GM12878 (cell line): ENCODE data around the gene LRRC52. TPM values are rescaled to one million over a fixed set of nuclear protein-coding genes. Genes with fewer than 3 reads are reported as not detected.

Source experiments
- ATAC-seq: fragments of 200-7000 bp; cut with Tn5 transposase; 3 replicates; pipeline ENCODE4 v1.9.1; 2020; ENCODE audit warnings: mild to moderate bottlenecking, moderate library complexity
- BruUV-seq: library from RNA; stranded (reverse); fragments of 400-500 nt; replicated peaks from 2 replicates; lab custom pipeline; 2021; lab: Mats Ljungman, UMichigan
- CTCF ChIA-PET: fragments of 300-600 bp; sonication (Branson Sonifier 250); formaldehyde crosslinking; extraction: SDS; loops from one replicate; lab custom pipeline; 2021; ENCODE audit warnings: inconsistent platforms; lab: Yijun Ruan, JAX
- POLR2A ChIA-PET: fragments of 350-600 bp; formaldehyde crosslinking; extraction: SDS; loops from one replicate; lab custom pipeline; 2021; ENCODE audit warnings: inconsistent platforms; lab: Charles Lee
- RAD21 ChIA-PET: fragments of 300-600 bp; sonication (Branson Sonifier 250); formaldehyde crosslinking; loops from one replicate; lab custom pipeline; 2023; ENCODE audit warnings: antibody characterized with exemption; ENCODE audit not compliant: unreplicated experiment; lab: Charles Lee
- SMC1A ChIA-PET: fragments of 300-600 bp; sonication (Branson Sonifier 250); formaldehyde crosslinking; loops from one replicate; lab custom pipeline; 2023; ENCODE audit not compliant: unreplicated experiment, uncharacterized antibody; lab: Charles Lee
- DNase-seq: peaks from one replicate; pipeline ENCODE4 v3.0.0-alpha.2; 2011; ENCODE audit warnings: low read depth, low spot score
- FAIRE-seq: peaks from 3 replicates; lab custom pipeline; 2011; peaks lifted over from hg19 to GRCh38; lab: Jason Lieb, UNC
- H2AFZ ChIP-seq: 2 replicates; pipeline ENCODE4 v1.6.0; 2011; ENCODE audit warnings: low read depth, low read length, control low read depth; ENCODE audit not compliant: control insufficient read depth
- H3K27ac ChIP-seq: 2 replicates; pipeline ENCODE4 v1.5.1; 2011; ENCODE audit warnings: control low read depth; ENCODE audit not compliant: control insufficient read depth, insufficient read depth
- H3K27me3 ChIP-seq, 2 experiments: replicated peaks in 1 of 2; 2 replicates each; pipeline versions ENCODE4 v1.6.0 to v1.6.1; 2011; ENCODE audit warnings: low read length in 1 of 2; ENCODE audit not compliant: control insufficient read depth in 2 of 2, insufficient read depth in 2 of 2
- H3K36me3 ChIP-seq, 2 experiments: 2 replicates each; pipeline ENCODE4 v1.5.1; 2011; ENCODE audit warnings: low read length in 1 of 2; ENCODE audit not compliant: control insufficient read depth in 2 of 2, insufficient read depth in 2 of 2
- H3K4me1 ChIP-seq: 2 replicates; pipeline ENCODE4 v1.6.1; 2011; ENCODE audit warnings: mild to moderate bottlenecking, low read length, moderate library complexity, mixed read lengths; ENCODE audit not compliant: control insufficient read depth, insufficient read depth
- H3K4me2 ChIP-seq: 2 replicates; pipeline ENCODE4 v1.6.0; 2011; ENCODE audit warnings: control low read depth; ENCODE audit not compliant: control insufficient read depth, insufficient read depth
- H3K4me3 ChIP-seq: fragments of 200-600 bp; sonication (generic); 2 replicates; pipeline ENCODE4 v1.5.1; 2016
- H3K79me2 ChIP-seq: 2 replicates; pipeline ENCODE4 v1.6.0; 2011; ENCODE audit warnings: low read length; ENCODE audit not compliant: control insufficient read depth, insufficient read depth
- H3K9ac ChIP-seq: 2 replicates; pipeline ENCODE4 v1.8.0; 2011; ENCODE audit warnings: low read length, control low read depth, mixed read lengths; ENCODE audit not compliant: control insufficient read depth, insufficient read depth
- H3K9me3 ChIP-seq: replicated peaks from 3 replicates; pipeline ENCODE4 v1.5.1; 2011; ENCODE audit warnings: mild to moderate bottlenecking, low read length; ENCODE audit not compliant: control insufficient read depth, insufficient read depth
- H4K20me1 ChIP-seq: 2 replicates; pipeline ENCODE4 v1.6.0; 2011; ENCODE audit not compliant: control insufficient read depth, insufficient read depth
- DPF2 ChIP-seq: fragments of 450-650 bp; IDR thresholded peaks from 2 replicates; pipeline ENCODE4 v1.6.1; 2017; ENCODE audit warnings: mild to moderate bottlenecking
- EZH2 ChIP-seq: IDR thresholded peaks from 2 replicates; pipeline ENCODE4 v1.6.1; 2012; ENCODE audit warnings: low read depth, mild to moderate bottlenecking, control low read depth, inconsistent platforms, low read length, borderline replicate concordance; ENCODE audit not compliant: control insufficient read depth
- HDAC2 ChIP-seq: fragments of 200-600 bp; sonication (generic); IDR thresholded peaks from 2 replicates; pipeline ENCODE4 v1.6.1; 2017
- KLF5 ChIP-seq: fragments of 450-650 bp; IDR thresholded peaks from 2 replicates; pipeline ENCODE4 v1.6.1; 2014; ENCODE audit warnings: mild to moderate bottlenecking; ENCODE audit not compliant: partially characterized antibody
- MEF2B ChIP-seq: fragments of 450-650 bp; IDR thresholded peaks from 2 replicates; pipeline ENCODE4 v1.6.1; 2018; ENCODE audit warnings: mild to moderate bottlenecking, moderate library complexity; ENCODE audit not compliant: partially characterized antibody, poor library complexity, severe bottlenecking
- MYB ChIP-seq: fragments of 150-350 bp; IDR thresholded peaks from 2 replicates; pipeline ENCODE4 v1.6.1; 2014; ENCODE audit warnings: mild to moderate bottlenecking, low read depth, low read length, borderline replicate concordance
- MYC ChIP-seq: IDR thresholded peaks from 2 replicates; pipeline ENCODE4 v1.6.1; 2011; ENCODE audit warnings: mild to moderate bottlenecking, low read length, moderate library complexity, inconsistent platforms; ENCODE audit not compliant: insufficient read depth, insufficient replicate concordance, insufficient read length, severe bottlenecking
- NR2F1 ChIP-seq: fragments of 450-650 bp; conservative IDR thresholded peaks from 2 replicates; pipeline ENCODE4 v1.6.1; 2017; ENCODE audit warnings: mild to moderate bottlenecking
- RAD51 ChIP-seq: fragments of 450-650 bp; IDR thresholded peaks from 2 replicates; pipeline ENCODE4 v1.6.1; 2016; ENCODE audit warnings: moderate library complexity, mild to moderate bottlenecking, inconsistent platforms
- RBBP5 ChIP-seq: fragments of 200-600 bp; sonication (generic); conservative IDR thresholded peaks from 2 replicates; pipeline ENCODE4 v1.6.1; 2016
- SIN3A ChIP-seq: IDR thresholded peaks from 2 replicates; pipeline ENCODE4 v1.6.1; 2012; ENCODE audit warnings: low read depth, low read length, improper control_type of control experiment
- SMAD5 ChIP-seq: IDR thresholded peaks from 2 replicates; pipeline ENCODE4 v1.6.1; 2016; ENCODE audit warnings: antibody characterized with exemption, low read depth
- STAT3 ChIP-seq: IDR thresholded peaks from 2 replicates; pipeline ENCODE4 v1.6.1; 2011; ENCODE audit warnings: low read depth, low read length, improper control_type of control experiment
- TCF7 ChIP-seq: IDR thresholded peaks from 2 replicates; pipeline ENCODE4 v1.6.1; 2014; ENCODE audit warnings: antibody characterized with exemption, borderline replicate concordance
- YBX1 ChIP-seq: fragments of 450-650 bp; IDR thresholded peaks from 2 replicates; pipeline ENCODE4 v1.6.1; 2016; ENCODE audit warnings: antibody characterized with exemption
- WGBS: methylation state at CpG from one replicate; pipeline ENCODE4 v1.1.6; 2016; ENCODE audit warnings: low lambda C conversion rate; ENCODE audit not compliant: insufficient replicate concordance, insufficient coverage; ENCODE audit errors: missing lambda C conversion rate; 5-methylcytosine and 5-hydroxymethylcytosine counted together
- in situ Hi-C: fragments of 300-500 bp; cut with MboI; formaldehyde crosslinking; loops from 9 replicates; pipeline ENCODE4 v1.14.3; 2018; ENCODE audit warnings: mixed read lengths
- intact Hi-C: fragments of 100-400 bp; cut with micrococcal nuclease; formaldehyde crosslinking; loops from one replicate; pipeline ENCODE4 v1.14.2; 2022; ENCODE audit not compliant: unreplicated experiment
- polyA plus RNA-seq, 11 experiments: library from polyadenylated mRNA; depleted of rRNA in 4 of 11; unstranded in 6 of 11; stranded (reverse) in 5 of 11; fragments of >200 nt; fragmentation: Nextera tagmentation in 4 of 11; fragmentation: Illumina TruSeq in 1 of 11; extraction: Ambion mirVana in 4 of 11; extraction: Trizol in 1 of 11; gene quantifications; 1 replicate in 1 of 11; 2 replicates in 10 of 11; pipeline versions ENCODE4 v1.2.1 to v1.2.3, GENCODE V29; 2011 to 2016; ENCODE audit warnings: inconsistent platforms in 2 of 11, missing spikeins in 2 of 11, low read depth in 1 of 11
- total RNA-seq, 4 experiments: library from RNA; depleted of rRNA in 3 of 4; stranded (reverse); fragments of >200 nt in 3 of 4; fragmentation: Illumina TruSeq in 1 of 4; extraction: Trizol in 1 of 4; gene quantifications; 2 replicates each; pipeline versions ENCODE4 v1.2.1 to v1.2.3, GENCODE V29; 2013 to 2021
- TF ChIP-seq, protein P1 (sequence below): fragments of 450-650 bp; IDR thresholded peaks from 2 replicates; pipeline ENCODE4 v1.6.1; 2017; ENCODE audit warnings: borderline replicate concordance
- TF ChIP-seq, protein P2 (sequence below): IDR thresholded peaks from 2 replicates; pipeline ENCODE4 v1.6.1; 2012; ENCODE audit warnings: low read depth, low read length, improper control_type of control experiment
- TF ChIP-seq, protein P3 (sequence below): IDR thresholded peaks from 2 replicates; pipeline ENCODE4 v1.6.1; 2011; ENCODE audit warnings: low read depth, low read length, improper control_type of control experiment, borderline replicate concordance

LRRC52 gene
- total and polyA plus RNA-seq, 10 of the 15 experiments (the other 5 are each of a cell fraction or from before 2014, with no cell fraction given): not detected

- Histone ChIP-seq H3K27me3 (peaks cover 0 to 3% of the 10 kb centered on the region in 2 experiments; a peak in 1 of 4 replicates), H3K79me2 (no peaks in the 10 kb centered on the region), H3K4me2 (no peak overlapping the region), H3K4me1 (no peaks in the 10 kb centered on the region), H3K36me3 (no peaks in the 10 kb centered on the region), H3K9ac (no peak overlapping the region), H3K4me3 (no peak overlapping the region), H3K27ac (no peak overlapping the region)
- ChIA-PET SMC1A (no interaction called here), POLR2A (no interaction called here), RAD21 (no interaction called here)
- intact Hi-C loops (no loop called here), in situ Hi-C loops (no loop called here)
- ATAC-seq (no peak), DNase-seq (no peak), FAIRE-seq (no peak)
- TF ChIP-seq TCF7 (no peak), HDAC2 (no peak), RBBP5 (no peak), NR2F1 (no peak), YBX1 (no peak), SMAD5 (no peak), RAD51 (no peak), DPF2 (no peak), KLF5 (no peak), MEF2B (no peak), STAT3 (no peak), MYB (no peak), EZH2 (no peak), MYC (no peak), SIN3A (no peak)
- TF ChIP-seq, protein P1, sequence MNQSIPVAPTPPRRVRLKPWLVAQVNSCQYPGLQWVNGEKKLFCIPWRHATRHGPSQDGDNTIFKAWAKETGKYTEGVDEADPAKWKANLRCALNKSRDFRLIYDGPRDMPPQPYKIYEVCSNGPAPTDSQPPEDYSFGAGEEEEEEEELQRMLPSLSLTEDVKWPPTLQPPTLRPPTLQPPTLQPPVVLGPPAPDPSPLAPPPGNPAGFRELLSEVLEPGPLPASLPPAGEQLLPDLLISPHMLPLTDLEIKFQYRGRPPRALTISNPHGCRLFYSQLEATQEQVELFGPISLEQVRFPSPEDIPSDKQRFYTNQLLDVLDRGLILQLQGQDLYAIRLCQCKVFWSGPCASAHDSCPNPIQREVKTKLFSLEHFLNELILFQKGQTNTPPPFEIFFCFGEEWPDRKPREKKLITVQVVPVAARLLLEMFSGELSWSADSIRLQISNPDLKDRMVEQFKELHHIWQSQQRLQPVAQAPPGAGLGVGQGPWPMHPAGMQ: no peak
- TF ChIP-seq, protein P2, sequence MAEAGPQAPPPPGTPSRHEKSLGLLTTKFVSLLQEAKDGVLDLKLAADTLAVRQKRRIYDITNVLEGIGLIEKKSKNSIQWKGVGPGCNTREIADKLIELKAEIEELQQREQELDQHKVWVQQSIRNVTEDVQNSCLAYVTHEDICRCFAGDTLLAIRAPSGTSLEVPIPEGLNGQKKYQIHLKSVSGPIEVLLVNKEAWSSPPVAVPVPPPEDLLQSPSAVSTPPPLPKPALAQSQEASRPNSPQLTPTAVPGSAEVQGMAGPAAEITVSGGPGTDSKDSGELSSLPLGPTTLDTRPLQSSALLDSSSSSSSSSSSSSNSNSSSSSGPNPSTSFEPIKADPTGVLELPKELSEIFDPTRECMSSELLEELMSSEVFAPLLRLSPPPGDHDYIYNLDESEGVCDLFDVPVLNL: no peak
- TF ChIP-seq, protein P3, sequence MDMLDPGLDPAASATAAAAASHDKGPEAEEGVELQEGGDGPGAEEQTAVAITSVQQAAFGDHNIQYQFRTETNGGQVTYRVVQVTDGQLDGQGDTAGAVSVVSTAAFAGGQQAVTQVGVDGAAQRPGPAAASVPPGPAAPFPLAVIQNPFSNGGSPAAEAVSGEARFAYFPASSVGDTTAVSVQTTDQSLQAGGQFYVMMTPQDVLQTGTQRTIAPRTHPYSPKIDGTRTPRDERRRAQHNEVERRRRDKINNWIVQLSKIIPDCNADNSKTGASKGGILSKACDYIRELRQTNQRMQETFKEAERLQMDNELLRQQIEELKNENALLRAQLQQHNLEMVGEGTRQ: no peak
- TF ChIP-seq, all 136 proteins: peak for 0
- WGBS: 91% methylated on average over 25 of the region's 25 CpGs
- Histone ChIP-seq H2AFZ (no peak overlapping the region), H4K20me1 (no peaks in the 10 kb centered on the region), H3K9me3 (no peaks in the 10 kb centered on the region)
- BruUV-seq: no TSS peak
- CTCF ChIA-PET: no interaction called here
Measured at GRCh38 chr1:165581926-165582325, 38.1 kb downstream of the LRRC52 start.
